ENCODE measurements around the gene IQCH.

GRCh38 chr15:67510597-67511190 lies 256.1 kb downstream of the IQCH start:
- no peak for TF ChIP-seq CTCF (conservative IDR thresholded peaks at IDR 0.05 in 1 of 2, IDR thresholded peaks at IDR 0.05 in 1 of 2; ENCODE audit: extremely low read depth in 1 of 2, insufficient read depth in 1 of 2, low read depth in 1 of 2, low read length in 2 of 2)
- no peak for TF ChIP-seq EZH2 (IDR thresholded peaks at IDR 0.05; ENCODE audit: borderline replicate concordance, low read length)

All from mammary epithelial cell (primary cell).